ENCODE data around the gene SERGEF. TPM values are rescaled to one million over a fixed set of nuclear protein-coding genes. Genes with fewer than 3 reads are reported as not detected.

Gene SERGEF
- total RNA-seq, 2 donors from 2014 or later, result 20.8 to 28.7 TPM

GRCh38 chr11:17764446-17765218 is 248.2 kb downstream of the SERGEF start:
- intact Hi-C loops (cut with DNase I), result loop anchor here (10.0 kb wide), 1 partner anchor 210 kb away; no protein-coding TSS in a partner anchor
- 69 to 86% methylated on average over 18 to 19 of the region's 19 CpGs for WGBS, 2 donors

GRCh38 chr11:17763703-17764102 is 249.1 kb downstream of the SERGEF start:
- TF ChIP-seq, protein P1, sequence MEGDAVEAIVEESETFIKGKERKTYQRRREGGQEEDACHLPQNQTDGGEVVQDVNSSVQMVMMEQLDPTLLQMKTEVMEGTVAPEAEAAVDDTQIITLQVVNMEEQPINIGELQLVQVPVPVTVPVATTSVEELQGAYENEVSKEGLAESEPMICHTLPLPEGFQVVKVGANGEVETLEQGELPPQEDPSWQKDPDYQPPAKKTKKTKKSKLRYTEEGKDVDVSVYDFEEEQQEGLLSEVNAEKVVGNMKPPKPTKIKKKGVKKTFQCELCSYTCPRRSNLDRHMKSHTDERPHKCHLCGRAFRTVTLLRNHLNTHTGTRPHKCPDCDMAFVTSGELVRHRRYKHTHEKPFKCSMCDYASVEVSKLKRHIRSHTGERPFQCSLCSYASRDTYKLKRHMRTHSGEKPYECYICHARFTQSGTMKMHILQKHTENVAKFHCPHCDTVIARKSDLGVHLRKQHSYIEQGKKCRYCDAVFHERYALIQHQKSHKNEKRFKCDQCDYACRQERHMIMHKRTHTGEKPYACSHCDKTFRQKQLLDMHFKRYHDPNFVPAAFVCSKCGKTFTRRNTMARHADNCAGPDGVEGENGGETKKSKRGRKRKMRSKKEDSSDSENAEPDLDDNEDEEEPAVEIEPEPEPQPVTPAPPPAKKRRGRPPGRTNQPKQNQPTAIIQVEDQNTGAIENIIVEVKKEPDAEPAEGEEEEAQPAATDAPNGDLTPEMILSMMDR (IDR thresholded peaks at IDR 0.05), result no peak
- no peak for TF ChIP-seq POLR2A (IDR thresholded peaks at IDR 0.05)
- H3K4me1 ChIP-seq, result no peaks in the 10 kb centered on the region
- no peaks in the 10 kb centered on the region for H3K27me3 ChIP-seq
- intact Hi-C loops (cut with DNase I), result loop anchor here (10.0 kb wide), 1 partner anchor 211 kb away; no protein-coding TSS in a partner anchor
- ATAC-seq (no peak), DNase-seq (no peak)
- no peak overlapping the region for H3K27ac ChIP-seq
- no peaks in the 10 kb centered on the region for H3K36me3 ChIP-seq (replicated peaks in 1 of 2; ENCODE audit: insufficient read depth in 1 of 2, low read depth in 2 of 2)
- no peaks in the 10 kb centered on the region for H3K9me3 ChIP-seq
- H3K4me3 ChIP-seq, result no peak overlapping the region
- 44 to 47% methylated on average over 3 of the region's 3 CpGs for WGBS, 2 donors

More at GRCh38 chr11:17764446-17765218, 248.2 kb downstream of the SERGEF start:
- no peaks in the 10 kb centered on the region for H3K9me3 ChIP-seq
- H3K27ac ChIP-seq, result no peak overlapping the region
- no peak for DNase-seq
- no peak for TF ChIP-seq POLR2A (IDR thresholded peaks at IDR 0.05)
- TF ChIP-seq, protein P1 (IDR thresholded peaks at IDR 0.05), result no peak
- no peaks in the 10 kb centered on the region for H3K36me3 ChIP-seq (replicated peaks in 1 of 2; ENCODE audit: insufficient read depth in 1 of 2, low read depth in 2 of 2)
- H3K4me1 ChIP-seq, result no peaks in the 10 kb centered on the region
- no peak overlapping the region for H3K4me3 ChIP-seq
- no peaks in the 10 kb centered on the region for H3K27me3 ChIP-seq
- no peak for ATAC-seq

DNA sequence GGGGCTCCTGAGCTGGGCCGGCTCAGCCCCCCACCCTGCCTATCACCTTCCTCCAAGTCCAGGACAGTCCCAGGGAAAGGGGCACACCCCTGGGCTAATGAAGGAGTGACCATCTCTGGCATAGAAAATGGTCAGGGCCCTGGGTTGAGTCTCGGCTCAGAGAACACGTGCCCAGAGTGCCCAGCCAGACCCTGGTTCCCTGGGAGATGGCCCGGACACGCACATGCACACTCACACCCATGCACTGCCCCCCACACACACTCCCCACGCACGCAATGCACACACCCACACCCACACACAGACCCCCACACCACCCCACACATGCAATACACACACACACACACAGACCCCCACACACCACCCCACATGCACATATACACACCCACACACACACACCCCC is 249.6 kb downstream of the SERGEF start:
- no peaks in the 10 kb centered on the region for H3K9me3 ChIP-seq
- H3K27me3 ChIP-seq, result no peaks in the 10 kb centered on the region
- no peak overlapping the region for H3K27ac ChIP-seq
- H3K4me1 ChIP-seq, result no peaks in the 10 kb centered on the region
- intact Hi-C loops (cut with DNase I), result loop anchor here (10.0 kb wide), 1 partner anchor 212 kb away; no protein-coding TSS in a partner anchor
- DNase-seq, result no peak
- 64 to 85% methylated on average over 6 of the region's 7 CpGs for WGBS, 2 donors
- ATAC-seq, result no peak
- no peaks in the 10 kb centered on the region for H3K36me3 ChIP-seq (replicated peaks in 1 of 2; ENCODE audit: insufficient read depth in 1 of 2, low read depth in 2 of 2)
- TF ChIP-seq, protein P1 (IDR thresholded peaks at IDR 0.05), result no peak
- no peak for TF ChIP-seq POLR2A (IDR thresholded peaks at IDR 0.05)
- H3K4me3 ChIP-seq, result no peak overlapping the region

DNA sequence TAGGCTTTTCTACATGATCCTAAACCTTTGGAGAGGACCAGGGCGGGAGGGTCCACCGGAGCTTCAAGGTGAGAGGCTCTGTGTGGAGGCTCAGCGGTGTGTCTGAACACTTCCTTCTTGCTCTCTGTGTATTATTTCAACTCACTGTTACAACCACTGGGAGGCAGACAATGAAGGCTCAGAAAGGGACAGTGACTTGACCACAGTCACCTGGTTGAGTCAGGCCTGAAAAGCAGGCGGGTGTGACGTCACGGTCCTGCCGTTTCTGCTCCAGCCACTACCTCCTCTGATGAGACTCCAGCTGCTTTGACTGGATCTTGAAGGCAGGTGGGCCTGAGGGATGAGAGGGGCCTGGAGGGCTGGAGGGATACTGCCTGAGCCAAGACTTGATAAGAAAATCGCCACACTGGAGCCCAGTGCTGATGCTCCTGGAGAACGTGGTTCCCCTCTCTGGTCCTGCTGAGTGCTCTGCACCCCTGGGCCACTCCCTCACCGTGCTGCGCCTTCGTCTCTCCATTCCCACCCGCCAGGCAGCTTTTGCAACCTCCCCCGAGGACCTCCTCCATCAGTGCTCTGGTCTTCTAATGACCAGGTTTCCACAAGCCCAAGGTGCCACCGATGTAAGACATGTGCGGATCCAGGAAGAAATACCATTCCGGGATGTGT is 250.4 kb downstream of the SERGEF start:
- Histone ChIP-seq H3K27ac (no peak overlapping the region), H3K36me3 (replicated peaks in 1 of 2; ENCODE audit: insufficient read depth in 1 of 2, low read depth in 2 of 2) (no peaks in the 10 kb centered on the region), H3K27me3 (no peaks in the 10 kb centered on the region), H3K4me1 (no peaks in the 10 kb centered on the region), H3K4me3 (no peak overlapping the region), H3K9me3 (no peaks in the 10 kb centered on the region)
- DNase-seq (no peak), ATAC-seq (no peak)
- 77 to 80% methylated on average over 13 to 17 of the region's 17 CpGs for WGBS, 2 donors
- TF ChIP-seq POLR2A (IDR thresholded peaks at IDR 0.05), result no peak
- TF ChIP-seq, protein P1 (IDR thresholded peaks at IDR 0.05), result no peak
- intact Hi-C loops (cut with DNase I), result loop anchor here (10.0 kb wide), 1 partner anchor 212 kb away; no protein-coding TSS in a partner anchor

All from body of pancreas (tissue), 4 donors.